GM12878 (cell line): ENCODE measurements around the gene ITM2C. TPM values are rescaled to one million over a fixed set of nuclear protein-coding genes. Genes with fewer than 3 reads are reported as not detected.

Source experiments
- CUX1 ChIP-seq: IDR thresholded peaks from 2 replicates; pipeline ENCODE4 v1.6.1; 2012; ENCODE audit warnings: improper control_type of control experiment, low read depth, low read length; ENCODE audit not compliant: insufficient replicate concordance
- NFXL1 ChIP-seq: fragments of 450-650 bp; IDR thresholded peaks from 2 replicates; pipeline ENCODE4 v1.6.1; 2017; ENCODE audit warnings: antibody characterized with exemption, mild to moderate bottlenecking, borderline replicate concordance
- NR2F1 ChIP-seq: fragments of 450-650 bp; conservative IDR thresholded peaks from 2 replicates; pipeline ENCODE4 v1.6.1; 2017; ENCODE audit warnings: mild to moderate bottlenecking
- USF1 ChIP-seq: IDR thresholded peaks from 2 replicates; pipeline ENCODE4 v1.6.1; 2011; ENCODE audit warnings: borderline replicate concordance, low read depth, mild to moderate bottlenecking, moderate library complexity, mixed read lengths, low read length; ENCODE audit not compliant: insufficient read depth; ENCODE audit errors: extremely low read length
- ZNF622 ChIP-seq: fragments of 450-650 bp; IDR thresholded peaks from 2 replicates; pipeline ENCODE4 v1.6.1; 2017; ENCODE audit warnings: mild to moderate bottlenecking, inconsistent platforms
- polyA plus RNA-seq, 11 experiments: library from polyadenylated mRNA; depleted of rRNA in 4 of 11; unstranded in 6 of 11; stranded (reverse) in 5 of 11; fragments of >200 nt; fragmentation: Nextera tagmentation in 4 of 11; fragmentation: Illumina TruSeq in 1 of 11; extraction: Ambion mirVana in 4 of 11; extraction: Trizol in 1 of 11; gene quantifications; 1 replicate in 1 of 11; 2 replicates in 10 of 11; pipeline versions ENCODE4 v1.2.1 to v1.2.3, GENCODE V29; 2011 to 2016; ENCODE audit warnings: inconsistent platforms in 2 of 11, missing spikeins in 2 of 11, low read depth in 1 of 11
- total RNA-seq, 4 experiments: library from RNA; depleted of rRNA in 3 of 4; stranded (reverse); fragments of >200 nt in 3 of 4; fragmentation: Illumina TruSeq in 1 of 4; extraction: Trizol in 1 of 4; gene quantifications; 2 replicates each; pipeline versions ENCODE4 v1.2.1 to v1.2.3, GENCODE V29; 2013 to 2021

The ITM2C gene
- total and polyA plus RNA-seq, 10 of the 15 experiments (the other 5 are each of a cell fraction or from before 2014, with no cell fraction given), result 5.4 to 195 (median 149) TPM

- TF ChIP-seq CUX1, result no peak
- no peak for TF ChIP-seq NR2F1
- no peak for TF ChIP-seq ZNF622
- TF ChIP-seq NFXL1, result no peak
- TF ChIP-seq USF1, result no peak
These were observed 3.6 kb downstream of the ITM2C start (continued) for GRCh38 chr2:230868161-230868946.
